Activated B cell treated with CpG ODN at 0.5 μM for 24 hours (primary cell): ENCODE results near the gene AFDN. TPM values are rescaled to one million over a fixed set of nuclear protein-coding genes. Genes with fewer than 3 reads are reported as not detected.

ENCODE experiments used
- ATAC-seq: fragments of 200-7000 bp; cut with Tn5 transposase; one replicate; pipeline ENCODE4 v1.10.0; 2021; ENCODE audit warnings: low read depth, mild to moderate bottlenecking, moderate library complexity
- CTCF ChIA-PET: fragments of 350-600 bp; sonication (Branson Sonifier 250); formaldehyde crosslinking; loops from one replicate; lab custom pipeline; 2021; ENCODE audit warnings: antibody characterized with exemption; lab: Charles Lee
- POLR2A ChIA-PET: fragments of 350-600 bp; sonication (Branson Sonifier 250); formaldehyde crosslinking; loops from one replicate; lab custom pipeline; 2021; ENCODE audit warnings: antibody characterized with exemption; lab: Charles Lee
- DNase-seq: peaks from one replicate; pipeline ENCODE4 v3.0.0; 2022
- H3K27ac Mint-ChIP-seq: one replicate; pipeline ENCODE4 v1.8.0; 2020; ENCODE audit warnings: mixed read lengths
- H3K27me3 Mint-ChIP-seq: one replicate; pipeline ENCODE4 v1.8.0; 2021; ENCODE audit warnings: mixed read lengths
- H3K36me3 Mint-ChIP-seq: one replicate; pipeline ENCODE4 v1.8.0; 2021; ENCODE audit warnings: low read depth, mixed read lengths
- H3K4me1 Mint-ChIP-seq: one replicate; pipeline ENCODE4 v1.8.0; 2021; ENCODE audit warnings: mixed read lengths
- H3K4me3 Mint-ChIP-seq: one replicate; pipeline ENCODE4 v1.8.0; 2020; ENCODE audit warnings: mild to moderate bottlenecking, mixed read lengths
- H3K9me3 Mint-ChIP-seq: one replicate; pipeline ENCODE4 v1.8.0; 2020; ENCODE audit warnings: mixed read lengths
- intact Hi-C: fragments of 100-400 bp; cut with micrococcal nuclease; formaldehyde crosslinking; loops from one replicate; pipeline ENCODE4 v1.15.1; 2024
- total RNA-seq: library from RNA; stranded (reverse); gene quantifications from 2 replicates; pipeline ENCODE4 v1.2.3, GENCODE V29; 2022
- TF ChIP-seq, protein P1 (sequence below): fragments of 200-600 bp; IDR thresholded peaks from one replicate; pipeline ENCODE4 v1.8.0; 2022; ENCODE audit warnings: antibody characterized with exemption, mild to moderate bottlenecking

Gene AFDN
- total RNA-seq, 1 donor from 2014 or later = 38.0 TPM

DNA sequence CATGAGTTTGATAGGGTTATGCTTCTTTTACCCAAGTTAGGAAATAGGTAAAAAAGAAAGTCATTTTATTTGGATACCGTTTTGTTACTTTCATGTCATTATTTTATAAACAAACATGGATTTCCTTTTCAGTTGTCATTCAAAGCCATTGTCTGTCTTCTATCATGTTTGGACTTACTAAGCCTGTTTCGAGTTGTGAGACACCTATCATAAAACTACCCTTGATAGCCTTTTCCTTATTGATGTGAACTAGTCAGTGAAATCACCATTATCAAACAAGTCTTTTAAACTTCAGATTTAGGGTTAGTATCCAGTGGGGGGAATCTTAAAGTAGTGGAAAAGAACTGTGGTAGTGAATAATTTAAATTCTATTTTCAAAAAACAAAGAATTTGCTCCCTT is 85.8 kb downstream of the AFDN start:
- Mint-ChIP-seq H3K27me3 (no peaks in the 10 kb centered on the region), H3K4me1 (no peaks in the 10 kb centered on the region), H3K36me3 (peaks cover 32% of the 10 kb centered on the region), H3K27ac (no peak overlapping the region), H3K9me3 (no peaks in the 10 kb centered on the region), H3K4me3 (no peak overlapping the region)
- DNase-seq (no peak), ATAC-seq (no peak)
- intact Hi-C loops = no loop called here
- ChIA-PET POLR2A (no interaction called here), CTCF (no interaction called here)
- TF ChIP-seq, protein P1, sequence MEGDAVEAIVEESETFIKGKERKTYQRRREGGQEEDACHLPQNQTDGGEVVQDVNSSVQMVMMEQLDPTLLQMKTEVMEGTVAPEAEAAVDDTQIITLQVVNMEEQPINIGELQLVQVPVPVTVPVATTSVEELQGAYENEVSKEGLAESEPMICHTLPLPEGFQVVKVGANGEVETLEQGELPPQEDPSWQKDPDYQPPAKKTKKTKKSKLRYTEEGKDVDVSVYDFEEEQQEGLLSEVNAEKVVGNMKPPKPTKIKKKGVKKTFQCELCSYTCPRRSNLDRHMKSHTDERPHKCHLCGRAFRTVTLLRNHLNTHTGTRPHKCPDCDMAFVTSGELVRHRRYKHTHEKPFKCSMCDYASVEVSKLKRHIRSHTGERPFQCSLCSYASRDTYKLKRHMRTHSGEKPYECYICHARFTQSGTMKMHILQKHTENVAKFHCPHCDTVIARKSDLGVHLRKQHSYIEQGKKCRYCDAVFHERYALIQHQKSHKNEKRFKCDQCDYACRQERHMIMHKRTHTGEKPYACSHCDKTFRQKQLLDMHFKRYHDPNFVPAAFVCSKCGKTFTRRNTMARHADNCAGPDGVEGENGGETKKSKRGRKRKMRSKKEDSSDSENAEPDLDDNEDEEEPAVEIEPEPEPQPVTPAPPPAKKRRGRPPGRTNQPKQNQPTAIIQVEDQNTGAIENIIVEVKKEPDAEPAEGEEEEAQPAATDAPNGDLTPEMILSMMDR = no peak

DNA sequence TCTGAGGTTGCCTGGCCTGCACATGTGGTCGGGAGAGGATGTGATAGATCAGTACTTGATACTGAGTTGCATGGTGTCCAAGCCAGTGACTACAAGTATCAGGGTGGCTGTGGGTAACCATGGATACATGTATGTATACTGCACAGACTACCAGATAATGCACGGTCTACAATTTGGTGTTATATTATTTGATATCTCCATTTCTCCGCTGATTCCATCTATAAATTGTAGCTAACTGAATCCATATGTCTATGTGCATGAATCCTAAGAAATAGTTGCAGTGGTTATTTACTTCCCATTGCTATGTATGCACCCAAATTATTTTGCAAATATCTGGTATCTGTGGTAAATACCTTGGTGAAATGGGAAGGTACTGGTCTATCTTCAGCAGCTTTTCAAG is 87.0 kb downstream of the AFDN start:
- Mint-ChIP-seq H3K36me3 (peaks cover 37% of the 10 kb centered on the region), H3K27me3 (no peaks in the 10 kb centered on the region), H3K27ac (no peak overlapping the region), H3K4me3 (no peak overlapping the region), H3K9me3 (no peaks in the 10 kb centered on the region), H3K4me1 (no peaks in the 10 kb centered on the region)
- intact Hi-C loops = no loop called here
- ChIA-PET POLR2A (no interaction called here), CTCF (no interaction called here)
- TF ChIP-seq, protein P1 = no peak
- ATAC-seq (no peak), DNase-seq (no peak)

DNA sequence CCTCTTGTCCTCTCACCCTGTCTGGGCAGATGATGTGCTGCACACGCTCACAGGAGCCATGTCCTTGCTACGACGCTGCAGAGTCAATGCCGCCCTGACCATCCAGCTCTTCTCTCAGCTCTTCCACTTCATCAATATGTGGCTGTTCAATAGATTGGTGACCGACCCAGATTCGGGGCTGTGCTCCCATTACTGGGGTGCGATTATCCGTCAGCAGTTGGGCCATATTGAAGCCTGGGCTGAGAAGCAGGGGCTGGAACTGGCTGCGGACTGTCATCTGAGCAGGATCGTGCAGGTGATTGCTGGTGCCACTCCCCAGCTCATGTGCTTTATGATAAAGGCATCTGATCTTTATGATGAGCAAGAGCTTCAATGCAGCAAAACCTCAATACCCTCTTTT is 88.4 kb downstream of the AFDN start:
- peaks cover 49% of the 10 kb centered on the region for H3K36me3 Mint-ChIP-seq
- intact Hi-C loops = no loop called here
- ChIA-PET CTCF (no interaction called here), POLR2A (no interaction called here)
- no peaks in the 10 kb centered on the region for H3K4me1 Mint-ChIP-seq
- TF ChIP-seq, protein P1 = no peak
- ATAC-seq = no peak
- H3K27ac Mint-ChIP-seq = no peak overlapping the region
- no peak for DNase-seq
- no peaks in the 10 kb centered on the region for H3K27me3 Mint-ChIP-seq
- H3K4me3 Mint-ChIP-seq = no peak overlapping the region
- H3K9me3 Mint-ChIP-seq = no peaks in the 10 kb centered on the region

DNA sequence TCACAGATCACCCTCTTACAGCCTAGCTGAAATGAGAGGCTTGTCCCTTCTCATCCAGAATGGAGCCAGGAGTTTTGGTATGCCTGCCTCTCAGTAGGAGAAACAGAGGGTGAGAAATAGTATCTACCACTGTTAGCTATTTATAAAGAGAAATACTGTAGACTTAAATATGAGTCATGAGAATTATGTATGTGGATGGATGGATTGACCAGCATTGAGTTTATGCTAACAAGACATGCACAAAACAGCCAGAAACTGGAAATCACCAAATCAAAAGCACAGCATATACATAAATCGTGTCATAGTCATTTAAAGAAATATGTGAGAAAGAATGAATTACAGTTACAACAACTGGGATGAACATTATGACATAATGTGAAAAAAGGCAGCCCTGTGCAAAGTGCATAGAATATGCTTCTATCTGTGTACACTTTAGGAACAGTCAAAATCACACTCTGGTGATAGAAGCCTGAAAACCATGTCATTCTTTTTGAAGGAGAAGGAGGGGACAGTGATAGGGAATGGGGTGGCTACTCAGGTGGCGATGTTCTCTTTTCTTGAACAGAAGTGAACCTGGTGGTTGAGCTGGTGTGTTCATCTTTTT is 90.9 kb downstream of the AFDN start:
- intact Hi-C loops = no loop called here
- CTCF ChIA-PET = no interaction called here
- Mint-ChIP-seq H3K9me3 (no peaks in the 10 kb centered on the region), H3K4me3 (no peak overlapping the region), H3K36me3 (peaks cover 52% of the 10 kb centered on the region), H3K27ac (no peak overlapping the region), H3K27me3 (no peaks in the 10 kb centered on the region), H3K4me1 (no peaks in the 10 kb centered on the region)
- DNase-seq (no peak), ATAC-seq (no peak)
- POLR2A ChIA-PET = no interaction called here
- TF ChIP-seq, protein P1 = no peak

DNA sequence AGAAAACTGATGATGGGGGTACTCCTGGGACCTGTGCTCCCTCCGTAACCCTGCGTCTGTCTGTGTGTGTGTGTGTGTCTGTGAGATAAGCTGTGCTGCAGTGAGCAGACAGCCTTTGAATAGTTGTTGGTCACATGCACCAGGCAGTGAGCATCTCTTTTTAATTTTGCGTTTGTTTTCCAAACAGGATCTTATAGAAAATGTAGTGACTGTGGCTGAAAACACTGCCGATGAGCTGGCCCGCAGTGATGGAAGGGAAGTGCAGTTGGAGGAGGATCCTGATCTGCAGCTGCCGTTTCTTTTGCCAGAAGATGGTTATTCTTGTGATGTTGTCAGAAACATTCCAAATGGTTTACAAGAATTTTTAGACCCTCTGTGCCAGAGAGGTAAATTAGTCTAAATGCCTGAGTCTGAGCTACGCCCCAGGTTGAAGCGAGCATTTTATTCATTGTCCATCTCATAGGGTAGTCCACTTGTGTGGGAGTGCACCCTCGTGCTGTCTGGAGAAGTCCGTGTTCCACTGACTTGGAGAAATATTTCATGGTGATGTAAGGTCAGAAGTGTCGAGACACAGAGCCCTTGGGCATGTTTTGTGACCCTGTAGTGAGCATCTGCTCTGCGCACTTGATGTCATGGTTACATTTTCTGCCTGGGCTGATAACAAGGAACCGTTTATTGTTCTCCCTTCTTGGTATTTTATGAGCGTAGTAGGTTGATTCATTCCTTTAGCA is 92.0 kb downstream of the AFDN start:
- no peaks in the 10 kb centered on the region for H3K4me1 Mint-ChIP-seq
- no peak overlapping the region for H3K27ac Mint-ChIP-seq
- H3K36me3 Mint-ChIP-seq = peaks cover 51% of the 10 kb centered on the region
- H3K4me3 Mint-ChIP-seq = no peak overlapping the region
- ATAC-seq (no peak), DNase-seq (no peak)
- H3K27me3 Mint-ChIP-seq = no peaks in the 10 kb centered on the region
- TF ChIP-seq, protein P1 = no peak
- POLR2A ChIA-PET = no interaction called here
- CTCF ChIA-PET = no interaction called here
- intact Hi-C loops = no loop called here
- no peaks in the 10 kb centered on the region for H3K9me3 Mint-ChIP-seq
